OCI-LY3 (cell line): ENCODE results near the gene ACVRL1.

Experiments used
- EZH2phosphoT487 ChIP-seq: fragments of 200-600 bp; shearing (Covaris generic); IDR thresholded peaks from 2 replicates; pipeline ENCODE4 v1.6.1; 2018; ENCODE audit warnings: antibody characterized with exemption, mixed run types, low read depth
- TF ChIP-seq, protein P1 (sequence below): fragments of 200-600, 300-600 bp; sonication (generic); IDR thresholded peaks from 2 replicates; pipeline ENCODE4 v1.5.1; 2014; ENCODE audit warnings: antibody characterized with exemption, low read length, low read depth

DNA sequence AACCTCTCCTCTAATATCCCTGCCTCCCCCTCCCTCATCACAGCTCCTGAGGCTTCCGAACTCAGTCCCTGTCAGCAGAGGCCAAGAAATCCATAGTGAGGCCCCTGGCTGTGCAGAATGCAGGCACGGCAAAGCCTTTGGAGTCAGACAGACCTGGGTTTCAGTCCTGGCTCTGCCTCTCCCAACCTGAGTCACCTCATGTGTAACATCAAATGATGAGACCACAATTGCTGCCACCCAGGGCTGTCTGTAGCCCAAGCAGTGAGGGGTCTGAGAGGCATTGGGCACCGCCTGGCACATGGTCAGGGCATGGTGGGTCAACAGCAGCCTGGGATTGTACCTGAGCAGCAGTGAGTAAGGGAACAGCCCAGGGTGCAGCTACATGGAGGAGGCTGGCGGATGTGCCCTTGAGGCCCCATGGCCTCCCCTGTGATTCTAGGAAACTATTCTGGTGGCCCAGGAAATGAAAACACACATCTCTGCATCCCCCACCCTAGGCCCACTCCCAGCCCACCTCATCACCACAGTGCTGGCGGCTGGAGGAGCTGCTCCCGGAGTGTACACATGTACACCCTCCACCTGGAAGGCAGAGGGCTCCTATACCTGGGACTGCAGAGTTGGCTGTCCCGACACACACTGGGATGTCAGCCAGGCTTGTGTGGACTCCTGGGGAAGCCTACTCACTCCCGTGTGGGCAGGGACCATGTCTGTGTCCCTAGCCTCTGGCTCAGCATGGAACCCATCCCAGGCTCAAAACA is 11.7 kb upstream of the ACVRL1 start:
- no peak for TF ChIP-seq EZH2phosphoT487
- TF ChIP-seq, protein P1, sequence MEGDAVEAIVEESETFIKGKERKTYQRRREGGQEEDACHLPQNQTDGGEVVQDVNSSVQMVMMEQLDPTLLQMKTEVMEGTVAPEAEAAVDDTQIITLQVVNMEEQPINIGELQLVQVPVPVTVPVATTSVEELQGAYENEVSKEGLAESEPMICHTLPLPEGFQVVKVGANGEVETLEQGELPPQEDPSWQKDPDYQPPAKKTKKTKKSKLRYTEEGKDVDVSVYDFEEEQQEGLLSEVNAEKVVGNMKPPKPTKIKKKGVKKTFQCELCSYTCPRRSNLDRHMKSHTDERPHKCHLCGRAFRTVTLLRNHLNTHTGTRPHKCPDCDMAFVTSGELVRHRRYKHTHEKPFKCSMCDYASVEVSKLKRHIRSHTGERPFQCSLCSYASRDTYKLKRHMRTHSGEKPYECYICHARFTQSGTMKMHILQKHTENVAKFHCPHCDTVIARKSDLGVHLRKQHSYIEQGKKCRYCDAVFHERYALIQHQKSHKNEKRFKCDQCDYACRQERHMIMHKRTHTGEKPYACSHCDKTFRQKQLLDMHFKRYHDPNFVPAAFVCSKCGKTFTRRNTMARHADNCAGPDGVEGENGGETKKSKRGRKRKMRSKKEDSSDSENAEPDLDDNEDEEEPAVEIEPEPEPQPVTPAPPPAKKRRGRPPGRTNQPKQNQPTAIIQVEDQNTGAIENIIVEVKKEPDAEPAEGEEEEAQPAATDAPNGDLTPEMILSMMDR: no peak
